NCI-H187 treated with DMSO at 0.1 percent for 48 hours (cell line): ENCODE data around the gene ARHGEF17.

Experiments used
- DNase-seq: peaks from one replicate; lab custom pipeline; 2025; lab: John Stamatoyannopoulos, UW

The ARHGEF17 gene

GRCh38 chr11:73395297-73396208 lies 87.5 kb downstream of the ARHGEF17 start:
- no peak for DNase-seq

- no peak for DNase-seq
Observed at GRCh38 chr11:73396251-73396930, 88.3 kb downstream of the ARHGEF17 start.

GRCh38 chr11:73396985-73397384 lies 88.9 kb downstream of the ARHGEF17 start:
- DNase-seq: no peak

- no peak for DNase-seq
Observed at GRCh38 chr11:73397468-73398131, 89.5 kb downstream of the ARHGEF17 start.

- DNase-seq: no peak
Observed at GRCh38 chr11:73398132-73398526, 90.1 kb downstream of the ARHGEF17 start.

GRCh38 chr11:73398721-73399120 lies 90.6 kb downstream of the ARHGEF17 start:
- no peak for DNase-seq

- no peak for DNase-seq
Observed at GRCh38 chr11:73399159-73399590, 91.1 kb downstream of the ARHGEF17 start.

- no peak for DNase-seq
Observed at GRCh38 chr11:73399636-73400035, 91.6 kb downstream of the ARHGEF17 start.

GRCh38 chr11:73400293-73400692 lies 92.2 kb downstream of the ARHGEF17 start:
- no peak for DNase-seq

GRCh38 chr11:73401217-73401923 lies 93.3 kb downstream of the ARHGEF17 start:
- DNase-seq: no peak

- DNase-seq: no peak
Observed at GRCh38 chr11:73401924-73402833, 94.1 kb downstream of the ARHGEF17 start.

- no peak for DNase-seq
Observed at GRCh38 chr11:73402834-73403185, 94.7 kb downstream of the ARHGEF17 start.

GRCh38 chr11:73403541-73403940 lies 95.5 kb downstream of the ARHGEF17 start:
- no peak for DNase-seq

- no peak for DNase-seq
Observed at GRCh38 chr11:73404048-73404447, 96.0 kb downstream of the ARHGEF17 start.

- no peak for DNase-seq
Observed at GRCh38 chr11:73404506-73405145, 96.5 kb downstream of the ARHGEF17 start.

GRCh38 chr11:73405146-73405510 lies 97.1 kb downstream of the ARHGEF17 start:
- no peak for DNase-seq

GRCh38 chr11:73406131-73406530 lies 98.1 kb downstream of the ARHGEF17 start:
- no peak for DNase-seq

- DNase-seq: no peak
Observed at GRCh38 chr11:73406619-73407018, 98.5 kb downstream of the ARHGEF17 start.

GRCh38 chr11:73409431-73409830 lies 101.4 kb downstream of the ARHGEF17 start:
- no peak for DNase-seq

GRCh38 chr11:73410627-73411026 lies 102.6 kb downstream of the ARHGEF17 start:
- DNase-seq: no peak

GRCh38 chr11:73411031-73411430 lies 103.0 kb downstream of the ARHGEF17 start:
- no peak for DNase-seq
